Ovary (tissue), 3 donors: Measurements from ENCODE around the gene CD247.

Source experiments
- CTCF ChIP-seq, 3 donors: fragments of 450-650 bp in 2 of 3; fragments of 200-600 bp in 1 of 3; IDR thresholded peaks; one replicate each; pipeline versions ENCODE4 v1.5.1 to v1.8.0; 2016 to 2022; ENCODE audit warnings: antibody characterized with exemption in 3 of 3, mild to moderate bottlenecking in 1 of 3
- EP300 ChIP-seq: sonication (generic); formaldehyde crosslinking; IDR thresholded peaks from one replicate; pipeline ENCODE4 v1.6.1; 2017; ENCODE audit warnings: antibody characterized with exemption
- POLR2A ChIP-seq: fragments of 450-650 bp; IDR thresholded peaks from one replicate; pipeline ENCODE4 v1.6.1; 2017; ENCODE audit warnings: antibody characterized with exemption, mild to moderate bottlenecking, moderate library complexity
- donor health status: DM: no; HTN: no; CAD: no.

- TF ChIP-seq CTCF (IDR thresholded peaks at IDR 0.05) (no peak), EP300 (no peak), POLR2A (no peak)
Measured at GRCh38 chr1:167541610-167542009, 23.3 kb upstream of the CD247 start.
